ENCODE measurements around the gene FRMD4A.

FRMD4A gene

GRCh38 chr10:13973742-13974141 lies 357.0 kb downstream of the FRMD4A start:
- no peaks in the 10 kb centered on the region for H3K9me3 Mint-ChIP-seq
- peak overlapping the region in 1 of 3 experiments; percentile 12 for H3K4me3 Mint-ChIP-seq
- H3K27ac Mint-ChIP-seq, result peak overlapping the region; percentile 62 to 87 (median 75)
- H3K36me3 Mint-ChIP-seq (ENCODE audit: low read depth), result peaks cover 6% of the 10 kb centered on the region
- no peaks in the 10 kb centered on the region for H3K27me3 Mint-ChIP-seq (ENCODE audit: low read depth)
- no peak for TF ChIP-seq CTCF (IDR thresholded peaks at IDR 0.05; ENCODE audit: unreplicated experiment in 3 of 3)
- H3K4me1 Mint-ChIP-seq, result peaks cover 61% of the 10 kb centered on the region

- Mint-ChIP-seq H3K27ac (peak overlapping the region; percentile 62 to 87 (median 75)), H3K36me3 (ENCODE audit: low read depth) (peaks cover 3% of the 10 kb centered on the region), H3K4me3 (no peak overlapping the region), H3K27me3 (ENCODE audit: low read depth) (no peaks in the 10 kb centered on the region), H3K4me1 (peaks cover 56% of the 10 kb centered on the region), H3K9me3 (no peaks in the 10 kb centered on the region)
- TF ChIP-seq CTCF (IDR thresholded peaks at IDR 0.05; ENCODE audit: unreplicated experiment in 3 of 3), result no peak
Observed at GRCh38 chr10:13972609-13973008, 358.1 kb downstream of the FRMD4A start.

- no peaks in the 10 kb centered on the region for H3K27me3 Mint-ChIP-seq (ENCODE audit: low read depth)
- peak overlapping the region; percentile 62 to 87 (median 75) for H3K27ac Mint-ChIP-seq
- H3K9me3 Mint-ChIP-seq, result no peaks in the 10 kb centered on the region
- peaks cover 51% of the 10 kb centered on the region for H3K4me1 Mint-ChIP-seq
- no peak for TF ChIP-seq CTCF (IDR thresholded peaks at IDR 0.05; ENCODE audit: unreplicated experiment in 3 of 3)
- H3K4me3 Mint-ChIP-seq, result peak overlapping the region; percentile 19 to 26 (median 22)
- H3K36me3 Mint-ChIP-seq (ENCODE audit: low read depth), result peaks cover 1% of the 10 kb centered on the region
Observed at GRCh38 chr10:13971601-13972475, 358.9 kb downstream of the FRMD4A start.

- peaks cover 8% of the 10 kb centered on the region for H3K36me3 Mint-ChIP-seq (ENCODE audit: low read depth)
- H3K9me3 Mint-ChIP-seq, result no peaks in the 10 kb centered on the region
Observed at GRCh38 chr10:13970957-13971353, 359.8 kb downstream of the FRMD4A start.

GRCh38 chr10:13970236-13970956 lies 360.3 kb downstream of the FRMD4A start:
- Mint-ChIP-seq H3K9me3 (no peaks in the 10 kb centered on the region), H3K27me3 (ENCODE audit: low read depth) (no peaks in the 10 kb centered on the region), H3K27ac (peak overlapping the region; percentile 44 to 80 (median 62)), H3K4me3 (peak overlapping the region in 2 of 3 experiments; percentile 34 to 37), H3K4me1 (peaks cover 41% of the 10 kb centered on the region), H3K36me3 (ENCODE audit: low read depth) (peaks cover 8% of the 10 kb centered on the region)
- TF ChIP-seq CTCF (IDR thresholded peaks at IDR 0.05; ENCODE audit: unreplicated experiment in 3 of 3), result no peak

More at GRCh38 chr10:13970957-13971353, 359.8 kb downstream of the FRMD4A start:
- no peak for TF ChIP-seq CTCF (IDR thresholded peaks at IDR 0.05; ENCODE audit: unreplicated experiment in 3 of 3)
- H3K27me3 Mint-ChIP-seq (ENCODE audit: low read depth), result no peaks in the 10 kb centered on the region
- H3K27ac Mint-ChIP-seq, result peak overlapping the region; percentile 44 to 80 (median 62)
- H3K4me1 Mint-ChIP-seq, result peaks cover 42% of the 10 kb centered on the region
- peak overlapping the region in 2 of 3 experiments; percentile 34 to 37 for H3K4me3 Mint-ChIP-seq

Measured in nephron (organoid).